Measurements from ENCODE around the gene SASH3. TPM values are rescaled to one million over a fixed set of nuclear protein-coding genes. Genes with fewer than 3 reads are reported as not detected.
A peak's percentile ranks its signal among the peaks of the same experiment; 100 is the strongest.

The SASH3 gene
- total RNA-seq, 4 donors from 2014 or later = 3.9 to 10.4 (median 6.3) TPM

GRCh38 chrX:129755779-129756650 is 23.7 kb upstream of the SASH3 start:
- intact Hi-C loops (cut with DNase I) = no loop called here
- no peaks in the 10 kb centered on the region for H3K4me1 ChIP-seq
- H3K4me3 ChIP-seq = no peak overlapping the region
- no peak for DNase-seq (ENCODE audit: extremely low spot score)
- no peaks in the 10 kb centered on the region for H3K27me3 ChIP-seq
- no peaks in the 10 kb centered on the region for H3K9me3 ChIP-seq
- no peak overlapping the region for H3K27ac ChIP-seq (replicated peaks in 1 of 4)
- no peaks in the 10 kb centered on the region for H3K36me3 ChIP-seq
- WGBS = 76% methylated on average over 13 of the region's 18 CpGs
- TF ChIP-seq EP300 (IDR thresholded peaks at IDR 0.05) = no peak
- no peak for TF ChIP-seq CTCF (IDR thresholded peaks at IDR 0.05)
- TF ChIP-seq POLR2AphosphoS5 (IDR thresholded peaks at IDR 0.05) = no peak
- TF ChIP-seq POLR2A (IDR thresholded peaks at IDR 0.05; ENCODE audit: low read depth) = no peak

- intact Hi-C loops (cut with DNase I) = no loop called here
- DNase-seq (ENCODE audit: extremely low spot score) = no peak
- Histone ChIP-seq H3K4me3 (no peak overlapping the region), H3K9me3 (no peaks in the 10 kb centered on the region), H3K27me3 (no peaks in the 10 kb centered on the region), H3K27ac (replicated peaks in 1 of 4) (peak overlapping the region in 1 of 4 donors; percentile 44), H3K4me1 (no peaks in the 10 kb centered on the region), H3K36me3 (no peaks in the 10 kb centered on the region)
- 51% methylated on average over 10 of the region's 14 CpGs for WGBS
- TF ChIP-seq POLR2A (IDR thresholded peaks at IDR 0.05; ENCODE audit: low read depth) = no peak
- TF ChIP-seq POLR2AphosphoS5 (IDR thresholded peaks at IDR 0.05) = peak in 1 of 2 donors; percentile 4
Observed at GRCh38 chrX:129759576-129760061, 20.1 kb upstream of the SASH3 start.

- intact Hi-C loops (cut with DNase I) = no loop called here
- no peaks in the 10 kb centered on the region for H3K9me3 ChIP-seq
- H3K4me1 ChIP-seq = no peaks in the 10 kb centered on the region
- H3K27ac ChIP-seq (replicated peaks in 1 of 4) = peak overlapping the region in 1 of 4 donors; percentile 44
- no peaks in the 10 kb centered on the region for H3K36me3 ChIP-seq
- H3K4me3 ChIP-seq = no peak overlapping the region
- DNase-seq (ENCODE audit: extremely low spot score) = no peak
- WGBS = 66% methylated on average over 9 of the region's 9 CpGs
- H3K27me3 ChIP-seq = no peaks in the 10 kb centered on the region
- TF ChIP-seq POLR2A (IDR thresholded peaks at IDR 0.05; ENCODE audit: low read depth) (no peak), POLR2AphosphoS5 (IDR thresholded peaks at IDR 0.05) (no peak), EP300 (IDR thresholded peaks at IDR 0.05) (no peak), CTCF (IDR thresholded peaks at IDR 0.05) (no peak)
Observed at GRCh38 chrX:129760155-129760554, 19.6 kb upstream of the SASH3 start.

GRCh38 chrX:129760981-129761380 is 18.8 kb upstream of the SASH3 start:
- intact Hi-C loops (cut with DNase I) = no loop called here
- Histone ChIP-seq H3K27me3 (no peaks in the 10 kb centered on the region), H3K9me3 (no peaks in the 10 kb centered on the region), H3K36me3 (no peaks in the 10 kb centered on the region), H3K4me3 (no peak overlapping the region), H3K27ac (replicated peaks in 1 of 4) (no peak overlapping the region), H3K4me1 (no peaks in the 10 kb centered on the region)
- WGBS = 88% methylated on average over 6 of the region's 6 CpGs
- TF ChIP-seq EP300 (IDR thresholded peaks at IDR 0.05) = no peak
- no peak for TF ChIP-seq POLR2AphosphoS5 (IDR thresholded peaks at IDR 0.05)
- no peak for TF ChIP-seq POLR2A (IDR thresholded peaks at IDR 0.05; ENCODE audit: low read depth)
- TF ChIP-seq CTCF (IDR thresholded peaks at IDR 0.05) = no peak
- no peak for DNase-seq (ENCODE audit: extremely low spot score)

- no peak overlapping the region for H3K27ac ChIP-seq (replicated peaks in 1 of 4)
- no peak for DNase-seq (ENCODE audit: extremely low spot score)
- H3K9me3 ChIP-seq = no peaks in the 10 kb centered on the region
- H3K27me3 ChIP-seq = no peaks in the 10 kb centered on the region
- TF ChIP-seq POLR2AphosphoS5 (IDR thresholded peaks at IDR 0.05) (no peak), EP300 (IDR thresholded peaks at IDR 0.05) (no peak), POLR2A (IDR thresholded peaks at IDR 0.05; ENCODE audit: low read depth) (no peak), CTCF (IDR thresholded peaks at IDR 0.05) (no peak)
- H3K4me1 ChIP-seq = no peaks in the 10 kb centered on the region
- no peaks in the 10 kb centered on the region for H3K36me3 ChIP-seq
- intact Hi-C loops (cut with DNase I) = no loop called here
- WGBS = 84% methylated on average over 4 of the region's 4 CpGs
- no peak overlapping the region for H3K4me3 ChIP-seq
Observed at GRCh38 chrX:129761596-129761995, 18.2 kb upstream of the SASH3 start.

All from esophagus muscularis mucosa (tissue), 4 donors.